Islet precursor cell (in vitro differentiated cells): Measurements from ENCODE around the gene MARCHF10.
"Not testable (repeated sequence)": the region's sequence is repeated elsewhere in the genome, so short reads cannot be mapped to it uniquely, and the experiment has no call there.

Experiments
- DNase-seq: peaks from one replicate; pipeline ENCODE4 v3.0.0-alpha.2; 2018

The MARCHF10 gene

DNA sequence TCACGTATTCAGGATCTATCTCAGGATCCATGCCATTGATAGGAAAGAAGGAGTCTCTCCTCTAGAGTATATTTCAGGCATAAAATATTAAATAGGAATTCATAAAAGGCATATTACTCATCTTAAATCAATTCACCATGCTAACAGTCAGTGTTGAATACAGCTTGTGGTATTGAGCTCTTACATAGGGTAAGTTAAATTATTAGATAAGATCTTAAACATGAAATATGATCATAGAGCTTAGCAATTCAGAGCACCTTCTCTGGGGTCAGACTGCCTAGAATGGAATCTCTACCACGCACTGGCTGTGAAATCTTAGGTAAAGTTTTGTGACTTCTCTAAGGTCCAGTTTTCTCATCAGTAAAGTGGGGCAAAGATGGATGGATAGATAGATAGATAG, 20.7 kb downstream of the MARCHF10 start:
- DNase-seq: no peak

DNA sequence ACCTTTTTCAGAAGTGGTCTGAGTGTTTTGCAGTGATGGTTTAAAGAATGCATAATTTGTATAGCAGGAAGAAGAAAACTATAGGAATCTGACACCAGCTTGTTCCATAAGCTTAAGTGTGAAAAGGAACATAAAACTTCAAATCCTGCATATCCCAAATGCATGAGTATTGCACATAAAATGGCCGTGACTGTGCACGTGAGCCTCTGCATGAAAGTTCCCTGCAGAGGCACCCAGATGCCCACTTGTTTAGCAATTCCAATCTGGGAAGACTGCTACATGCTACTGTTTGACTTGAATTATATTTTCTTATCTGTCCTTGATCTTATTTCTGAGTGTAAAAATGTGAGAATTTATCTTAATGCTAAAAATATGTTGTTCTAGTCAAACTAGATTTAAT, 21.5 kb downstream of the MARCHF10 start:
- DNase-seq: no peak

DNA sequence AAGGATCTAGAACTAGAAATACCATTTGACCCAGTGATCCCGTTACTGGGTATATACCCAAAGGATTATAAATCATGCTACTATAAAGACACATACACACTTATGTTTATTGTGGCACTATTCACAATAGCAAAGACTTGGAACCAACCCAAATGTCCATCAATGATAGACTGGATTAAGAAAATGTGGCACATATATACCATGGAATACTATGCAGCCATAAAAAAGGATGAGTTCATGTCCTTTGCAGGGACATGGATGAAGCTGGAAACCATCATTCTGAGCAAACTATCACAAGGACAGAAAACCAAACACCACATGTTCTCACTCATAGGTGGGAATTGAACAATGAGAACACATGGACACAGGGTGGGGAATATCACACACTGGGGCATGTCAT, 22.1 kb downstream of the MARCHF10 start:
- DNase-seq: not testable (repeated sequence)

DNA sequence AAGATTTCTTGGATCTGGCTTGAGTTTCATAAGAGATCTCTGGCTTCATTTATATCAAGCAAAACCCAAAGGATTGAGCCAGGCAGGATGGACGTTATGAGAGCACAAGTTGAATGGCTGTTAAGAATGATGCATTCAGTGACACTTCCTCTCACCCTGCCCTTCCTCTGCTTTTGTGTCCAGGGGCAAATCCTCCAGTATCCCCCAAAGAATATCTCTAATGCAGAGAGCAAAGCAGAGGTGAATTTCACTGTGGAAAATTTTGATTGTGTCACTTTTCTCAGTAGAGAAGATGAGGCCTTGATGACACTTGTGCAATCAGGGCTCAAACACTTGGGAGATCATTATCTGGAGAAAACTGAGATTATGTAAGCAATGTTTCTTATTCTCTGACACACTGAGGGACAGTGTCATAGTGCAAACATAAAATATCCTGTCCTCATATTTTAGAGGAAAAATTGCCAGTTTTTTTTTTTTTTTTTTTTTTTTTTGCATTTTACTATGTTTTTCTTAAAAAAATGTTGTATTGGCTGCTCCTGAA, 25.3 kb downstream of the MARCHF10 start:
- DNase-seq: peak; percentile 16

DNA sequence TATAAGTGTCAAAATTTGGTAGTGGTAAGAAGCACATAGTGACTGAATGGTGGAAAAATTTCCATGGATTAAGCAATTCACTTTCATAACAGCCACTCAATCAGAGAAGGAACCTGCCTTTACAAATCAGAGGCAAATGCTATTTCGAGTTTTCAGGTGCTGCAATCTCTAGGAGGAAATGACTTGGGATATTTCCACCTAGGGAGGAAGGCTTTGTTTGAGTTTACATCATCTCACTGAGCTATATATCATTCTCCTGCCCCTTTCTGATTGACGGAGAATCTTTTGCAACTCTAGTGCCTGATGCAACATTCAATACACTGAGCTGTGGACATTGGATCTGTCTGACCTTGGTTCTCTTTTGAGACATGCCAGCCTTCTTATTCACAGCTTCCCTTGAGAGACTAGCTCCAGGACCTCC, 26.3 kb downstream of the MARCHF10 start:
- no peak for DNase-seq

DNA sequence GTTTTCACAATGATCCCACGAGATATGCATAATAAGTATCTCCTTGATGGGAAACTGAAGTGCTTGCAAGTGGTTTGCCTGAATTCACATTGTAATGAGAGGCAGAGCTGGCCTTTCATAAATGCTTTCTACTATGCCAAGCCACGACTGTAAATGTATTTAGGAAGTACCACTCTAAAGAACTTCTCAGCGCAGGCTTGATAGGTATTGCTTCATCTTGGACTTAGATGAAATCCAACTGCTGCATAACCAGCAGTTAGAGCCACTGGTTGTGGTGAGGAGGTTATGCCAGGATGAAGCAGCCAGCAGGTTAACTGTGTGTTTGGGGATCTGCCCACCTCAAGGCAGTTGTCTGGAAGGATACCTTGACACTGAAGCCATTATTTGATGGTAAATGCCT, 26.8 kb downstream of the MARCHF10 start:
- peak; percentile 15 for DNase-seq

DNA sequence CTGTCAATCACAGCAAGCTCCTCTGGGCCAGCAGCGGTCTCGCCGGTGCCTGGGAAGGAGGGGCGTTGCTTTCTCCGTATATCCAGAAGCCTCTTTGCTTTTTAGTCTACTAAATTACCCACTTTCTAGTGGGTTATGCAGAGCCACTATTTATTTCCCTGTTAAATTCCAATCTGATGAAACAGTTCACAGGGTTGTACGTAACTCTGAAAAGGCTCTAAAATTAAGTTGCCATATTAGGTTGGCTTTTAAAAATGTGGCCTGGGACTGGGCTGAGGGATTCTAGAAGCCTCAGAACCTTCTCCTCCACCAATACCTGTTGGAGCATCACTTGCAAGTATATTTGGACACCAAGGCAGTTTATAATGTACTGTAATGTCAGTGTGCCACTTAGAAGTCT, 27.2 kb downstream of the MARCHF10 start:
- DNase-seq: peak; percentile 42

DNA sequence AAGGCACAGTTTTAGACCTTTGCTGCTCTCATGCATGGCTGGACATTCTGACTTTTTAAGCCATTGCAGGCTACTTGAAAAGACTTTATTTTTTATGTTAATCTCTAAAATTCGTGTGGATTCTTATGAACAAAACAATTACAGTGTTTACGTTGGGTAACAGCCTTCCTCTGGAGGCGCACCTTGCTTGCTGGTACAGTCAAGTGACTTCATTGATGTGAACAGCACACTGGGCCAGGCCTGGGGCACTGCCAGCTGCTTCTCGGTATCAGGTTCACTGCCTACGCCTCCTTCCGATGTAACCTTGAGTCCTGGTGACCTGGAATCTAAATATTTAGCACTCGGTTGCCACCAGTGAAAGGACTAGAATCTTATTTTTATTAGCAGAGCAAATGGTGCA, 27.8 kb downstream of the MARCHF10 start:
- peak; percentile 48 for DNase-seq

DNA sequence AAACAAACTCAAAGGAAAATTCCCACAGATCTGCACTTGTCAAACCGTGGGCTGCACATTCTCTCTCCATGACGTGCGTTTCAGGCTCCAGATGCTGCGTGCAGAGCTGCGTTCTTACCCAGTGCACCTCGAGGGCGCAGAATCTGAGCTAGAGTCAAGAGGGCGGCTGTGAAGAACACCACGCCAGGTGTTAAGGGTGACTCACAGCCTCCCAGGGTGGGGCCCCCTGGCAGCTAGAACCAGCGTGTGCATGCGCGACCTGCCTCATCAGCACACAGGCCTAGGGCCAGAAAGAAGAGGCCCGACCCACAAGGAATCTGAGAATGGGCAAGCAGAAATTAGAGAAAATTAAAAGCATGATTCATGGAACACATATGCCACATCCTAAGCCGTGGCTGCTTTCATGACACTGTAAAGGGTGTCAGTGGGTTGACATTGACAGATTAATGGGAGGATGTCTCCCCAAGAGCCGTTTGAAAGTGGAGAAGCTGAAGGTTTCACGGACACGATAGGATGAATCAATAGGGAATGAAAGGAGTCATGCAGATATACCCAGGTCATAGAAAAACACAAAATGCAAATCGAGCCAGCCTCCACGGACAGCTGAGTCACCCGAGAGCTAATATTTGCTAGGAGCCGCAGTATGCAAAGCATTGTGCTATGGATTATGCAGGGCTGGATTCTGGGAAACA, 29.0 kb downstream of the MARCHF10 start:
- peak; percentile 93 for DNase-seq

DNA sequence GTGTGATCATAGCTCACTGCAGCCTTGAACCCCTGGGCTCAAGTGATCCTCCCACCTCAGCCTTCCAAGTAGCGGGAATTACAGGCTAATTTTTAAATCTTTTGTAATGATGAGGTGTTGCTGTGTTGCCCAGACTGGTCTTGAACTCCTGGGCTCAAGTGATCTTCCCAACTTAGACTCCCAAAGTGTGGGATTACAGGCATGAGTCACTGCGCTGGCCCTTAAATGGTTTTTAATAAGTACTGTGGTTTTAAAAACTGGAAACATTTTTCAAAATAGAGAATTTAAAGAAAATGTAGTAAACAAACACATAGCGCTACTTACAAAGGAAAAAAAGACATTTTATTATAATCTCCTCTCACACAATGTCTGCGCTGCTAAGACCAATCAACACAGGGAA, 32.2 kb downstream of the MARCHF10 start:
- peak; percentile 32 for DNase-seq

DNA sequence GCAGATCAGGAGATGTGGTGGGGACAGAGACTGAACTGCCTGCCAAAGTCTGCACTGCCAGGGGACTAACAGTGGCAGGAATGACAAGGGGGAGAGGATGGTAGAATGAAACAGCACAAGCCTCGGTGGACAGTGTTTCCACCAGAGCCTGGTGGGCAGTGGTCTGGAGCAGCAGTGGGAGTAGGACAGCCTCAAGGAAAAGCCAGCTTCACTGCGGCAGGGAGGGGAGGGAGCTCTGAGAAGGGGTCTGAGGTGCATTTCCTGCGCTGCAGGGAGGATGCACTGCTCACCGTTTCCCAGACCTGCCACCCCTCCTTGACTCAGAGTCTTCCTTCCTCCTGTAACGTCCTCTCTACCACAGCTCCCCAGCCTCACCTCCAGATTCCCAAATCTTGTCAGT, 33.8 kb downstream of the MARCHF10 start:
- peak; percentile 45 for DNase-seq

DNA sequence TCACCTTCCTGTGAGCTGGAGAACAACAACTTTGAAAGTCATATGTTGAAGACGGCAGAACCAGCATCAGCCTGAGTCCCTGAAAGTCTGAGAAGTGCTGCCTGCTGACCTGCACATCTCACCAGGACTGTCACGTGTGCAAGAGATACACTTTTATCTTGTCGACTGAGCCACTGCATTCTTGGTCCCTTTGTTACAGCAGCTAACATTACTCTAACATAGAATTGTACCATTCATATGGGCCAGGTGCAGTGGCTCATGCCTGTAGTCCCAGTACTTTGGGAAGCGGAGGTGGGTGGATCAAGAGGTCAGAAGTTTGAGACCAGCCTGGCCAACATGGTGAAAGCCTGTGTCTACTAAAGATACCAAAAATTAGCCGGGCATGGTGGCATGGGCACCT, 40.1 kb downstream of the MARCHF10 start:
- DNase-seq: peak; percentile 23

DNA sequence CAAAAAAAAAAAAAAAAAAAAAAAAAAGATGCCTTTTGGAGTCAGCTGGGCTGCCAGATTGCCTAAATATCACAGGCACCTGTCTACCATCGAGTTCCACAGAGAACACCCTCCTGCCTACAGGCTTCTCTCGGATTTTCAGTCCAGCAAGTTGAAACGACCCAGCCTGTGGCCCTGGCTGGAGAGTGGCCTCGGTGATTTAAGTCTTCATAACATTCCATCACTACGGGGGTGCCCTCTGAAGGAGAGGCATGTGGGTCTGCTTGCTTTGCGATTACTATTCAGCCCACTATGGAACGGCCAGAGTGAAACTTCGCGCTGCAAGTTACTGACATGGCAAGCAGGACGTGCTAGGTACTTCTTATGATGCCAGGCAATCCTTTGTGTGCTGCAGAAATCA, 42.8 kb downstream of the MARCHF10 start:
- peak; percentile 51 for DNase-seq

DNA sequence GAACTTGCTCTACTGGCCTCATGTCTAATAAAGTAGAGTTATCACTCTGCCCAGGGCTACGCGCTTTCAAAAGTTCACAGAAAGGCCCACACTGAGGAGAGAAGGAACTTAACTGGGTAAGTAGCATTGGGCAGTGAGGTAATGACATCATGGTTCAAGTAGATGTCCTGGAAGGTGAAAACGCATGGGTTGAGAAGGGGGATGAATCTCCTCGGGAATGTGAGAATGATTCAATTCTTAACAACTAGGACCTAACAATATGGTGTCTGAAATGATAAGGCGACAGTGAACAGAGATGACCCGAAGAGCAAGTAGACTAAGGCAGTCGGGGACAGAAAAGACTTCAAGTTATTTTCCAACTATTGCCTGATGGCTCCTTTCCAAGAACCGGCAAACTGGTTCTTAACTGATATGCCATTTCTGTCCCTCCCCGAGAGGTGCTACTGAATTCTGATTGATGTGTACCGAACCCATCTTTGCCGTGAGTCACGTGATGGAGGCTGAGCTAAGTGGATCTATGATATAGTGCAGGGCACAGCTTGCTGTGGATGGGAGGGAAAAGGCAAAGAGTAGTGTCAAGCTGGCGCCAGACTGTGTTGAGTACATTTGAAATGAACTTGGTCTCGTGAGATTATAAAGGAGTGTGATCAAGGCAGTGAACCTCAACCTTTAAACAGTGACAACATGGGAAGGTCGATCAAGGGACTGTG, 44.1 kb downstream of the MARCHF10 start:
- DNase-seq: no peak

DNA sequence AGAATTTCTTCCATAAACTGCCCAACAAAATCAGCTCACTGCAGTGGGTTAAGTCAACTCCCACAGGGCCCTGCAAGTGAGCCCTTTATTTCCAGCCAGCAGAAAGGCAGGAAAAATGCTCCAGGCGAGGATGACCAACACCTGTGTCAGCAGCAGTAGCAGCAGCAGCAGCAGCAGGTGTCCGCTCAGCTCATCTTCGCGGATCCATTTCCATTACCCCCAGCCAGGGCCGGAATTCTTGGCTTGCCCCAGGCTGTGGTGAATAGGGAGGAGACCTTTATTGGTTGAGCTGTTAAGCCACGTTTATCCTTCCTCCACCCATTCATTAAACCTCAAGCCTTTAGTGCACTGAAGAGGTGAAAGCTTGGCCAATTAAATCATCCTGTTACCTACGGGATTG, 46.2 kb downstream of the MARCHF10 start:
- peak; percentile 98 for DNase-seq

DNA sequence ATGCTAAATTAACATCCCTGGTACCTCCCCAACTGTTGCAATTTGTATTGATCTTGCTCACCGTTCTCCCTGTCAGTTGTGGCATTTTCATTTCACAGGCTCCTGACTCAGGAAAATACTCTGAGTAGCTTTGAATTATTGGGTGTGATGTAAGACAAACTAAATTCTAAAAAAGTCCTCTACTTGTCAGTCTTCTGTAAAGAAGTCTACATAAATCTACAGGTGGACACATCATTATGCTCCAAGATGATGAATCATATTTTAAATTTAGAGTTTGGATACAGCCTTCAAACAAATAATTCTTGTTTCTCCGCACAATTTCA, 47.2 kb downstream of the MARCHF10 start:
- no peak for DNase-seq

DNA sequence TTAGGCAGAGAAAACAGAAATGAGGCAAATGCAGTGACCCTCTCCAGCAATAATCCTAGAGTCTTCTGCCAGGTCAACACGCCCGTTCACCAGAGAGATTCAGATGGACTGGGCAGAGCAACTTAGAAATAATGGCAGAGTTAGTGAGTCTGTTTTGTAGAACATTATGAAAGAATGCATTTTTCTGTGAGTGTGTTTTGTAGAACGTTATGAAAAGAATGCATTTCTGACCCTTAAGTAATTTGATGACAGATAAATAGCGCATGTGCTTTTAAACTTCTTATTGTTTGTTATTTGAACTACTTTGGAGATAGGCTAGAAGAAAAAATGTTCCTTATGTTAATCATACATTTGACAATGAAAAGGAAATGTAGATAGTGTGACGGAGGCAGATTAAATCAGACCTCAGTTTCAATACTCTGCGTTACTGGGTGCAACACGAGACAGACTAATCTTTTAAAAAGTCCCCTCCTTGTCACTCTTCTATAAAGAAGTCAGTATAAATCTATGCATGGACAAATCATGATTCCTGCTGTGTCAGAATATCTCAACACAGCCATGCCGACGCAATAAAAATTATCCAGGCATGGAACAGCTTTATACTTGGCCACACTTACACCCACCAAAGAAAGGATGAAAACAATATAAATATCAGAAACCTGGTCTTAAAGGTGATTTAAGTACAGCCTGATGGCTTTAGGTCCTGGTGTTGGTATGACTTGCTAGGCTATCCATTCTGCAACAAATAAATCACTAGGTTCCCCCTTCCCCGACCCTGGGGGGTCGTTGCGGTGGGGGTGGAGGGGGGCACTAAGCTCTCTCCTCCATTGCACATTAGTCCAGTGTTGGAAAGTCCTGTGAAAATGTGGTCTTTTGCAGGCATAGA, 47.8 kb downstream of the MARCHF10 start:
- no peak for DNase-seq

DNA sequence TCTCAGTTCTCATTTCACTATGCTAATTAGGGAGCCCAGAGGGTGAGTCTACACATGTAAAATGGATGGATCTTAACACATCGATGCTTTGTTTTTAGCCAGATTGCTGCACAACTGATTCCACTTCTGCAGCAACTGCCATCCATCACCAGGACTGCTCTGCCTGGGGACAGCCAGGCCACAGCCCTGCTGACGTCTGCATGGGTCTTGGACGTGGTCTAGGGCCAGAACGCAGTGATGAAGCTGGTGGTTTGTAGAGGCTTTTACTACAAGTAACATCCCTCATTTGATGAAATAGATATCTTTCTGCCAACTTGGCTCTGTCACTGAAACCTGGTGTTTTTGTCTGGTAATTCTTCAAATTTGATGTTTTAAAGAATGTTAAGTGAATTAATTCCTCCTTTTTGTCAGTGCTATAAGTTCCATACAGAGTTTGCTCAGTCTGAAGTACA, 50.6 kb downstream of the MARCHF10 start:
- DNase-seq: no peak

DNA sequence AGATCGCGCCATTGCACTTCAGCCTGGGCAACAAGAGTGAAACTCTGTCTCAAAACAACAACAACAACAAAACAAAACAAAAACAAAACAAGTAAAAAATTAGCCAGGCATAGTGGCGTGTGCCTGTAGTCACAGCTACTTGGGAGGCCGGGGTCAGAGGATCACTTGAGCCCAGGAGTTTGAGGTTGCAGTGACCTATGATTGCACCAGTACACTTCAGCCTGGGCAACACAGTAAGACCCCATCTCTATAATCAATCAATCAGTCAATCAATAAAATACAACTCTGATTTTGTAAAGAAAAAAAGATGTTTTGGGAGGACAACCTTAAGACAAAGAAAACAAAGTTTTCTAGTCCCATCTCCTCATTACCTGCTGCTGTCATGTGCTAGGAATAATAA, 51.9 kb downstream of the MARCHF10 start:
- no peak for DNase-seq

DNA sequence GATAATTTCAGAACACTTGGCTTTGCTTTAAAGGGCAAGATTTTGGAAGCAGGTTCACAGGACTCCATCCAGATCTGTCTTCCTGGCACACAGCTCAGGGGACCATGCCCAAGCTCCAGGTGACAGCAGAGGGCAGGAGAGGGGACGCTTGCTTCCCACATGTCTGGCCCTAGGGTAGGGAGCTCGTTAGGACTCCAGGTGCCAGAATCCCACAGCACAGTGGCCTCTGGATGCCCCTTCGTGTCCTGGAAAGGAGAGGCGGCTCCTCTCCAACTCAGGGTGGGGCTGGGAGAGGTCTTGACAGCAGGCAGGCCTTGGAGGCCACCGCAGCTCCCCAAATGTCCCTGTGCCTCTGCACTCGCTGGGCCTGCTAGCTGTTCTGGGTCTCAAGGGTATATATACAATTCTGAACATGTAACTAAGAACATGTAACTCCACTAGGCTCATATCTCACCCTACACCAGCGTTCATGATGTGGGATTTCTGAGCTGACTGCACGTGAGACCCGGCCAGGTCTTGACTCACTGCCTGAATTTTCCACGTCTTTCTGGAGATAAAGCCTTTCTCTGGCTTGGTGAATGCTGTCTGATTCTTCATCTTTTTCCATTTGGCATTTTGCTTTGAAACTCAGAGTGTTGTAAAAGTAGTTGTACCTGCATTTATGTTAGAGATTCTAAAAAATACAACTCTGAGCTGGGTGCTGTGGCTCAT, 52.8 kb downstream of the MARCHF10 start:
- DNase-seq: no peak

DNA sequence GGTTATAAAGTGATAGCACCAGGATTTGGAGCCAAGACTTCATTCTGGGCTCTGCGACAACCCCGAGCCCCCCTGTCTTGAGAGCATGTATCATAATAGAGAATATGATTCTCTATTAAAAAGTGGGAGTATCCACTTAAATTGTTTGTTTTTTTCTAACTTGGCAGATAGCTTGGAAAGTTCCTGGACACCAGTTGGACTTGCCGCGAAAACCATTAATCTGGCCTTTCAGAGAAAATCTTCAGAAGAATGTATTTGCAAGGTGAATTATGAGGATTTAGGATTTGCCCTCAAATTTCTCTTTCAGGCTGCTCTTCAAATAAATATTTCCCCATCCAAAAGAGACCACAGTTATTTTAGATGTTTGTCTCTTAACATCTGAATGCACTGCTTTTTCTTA, 53.5 kb downstream of the MARCHF10 start:
- no peak for DNase-seq

DNA sequence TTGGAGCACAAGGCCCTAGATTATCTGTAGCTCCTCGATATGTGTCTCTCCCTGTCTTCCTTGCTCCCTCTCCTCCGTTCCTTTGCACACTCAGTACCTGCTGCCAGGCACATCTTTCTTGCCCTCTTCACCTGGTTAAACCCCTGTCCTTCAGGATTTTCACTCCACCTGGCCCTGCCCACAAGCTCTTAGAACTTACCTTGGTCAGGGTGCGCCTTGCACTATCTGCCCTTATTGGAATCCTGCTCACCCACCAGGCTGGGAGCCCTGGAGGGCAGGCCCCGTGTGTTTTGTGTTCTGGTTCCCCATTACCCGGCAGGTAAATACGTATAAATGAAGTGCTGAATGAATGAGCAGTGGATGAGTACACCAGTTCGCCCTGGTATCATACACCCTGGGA, 54.6 kb downstream of the MARCHF10 start:
- peak; percentile 43 for DNase-seq
